ENCODE results near the gene FNBP1.

FNBP1 gene

GRCh38 chr9:130042885-130043653 lies at the start of gene FNBP1:
Gene FNBP1 (minus strand): TSS chr9:130043189. CDS start chr9:130042975, 214 bp downstream.
- peak; percentile 10 for TF ChIP-seq CTCF (IDR thresholded peaks at IDR 0.05; ENCODE audit: insufficient read depth, low read depth, low read length, missing control alignments)
- peak within 1 kb of the TSS; percentile 80 for H3K4me3 ChIP-seq (ENCODE audit: low read length)
- DNase-seq (ENCODE audit: low read depth), result peak; percentile 72

- no peak overlapping the region for H3K4me3 ChIP-seq (ENCODE audit: low read length)
- DNase-seq (ENCODE audit: low read depth), result no peak
- no peak for TF ChIP-seq CTCF (IDR thresholded peaks at IDR 0.05; ENCODE audit: insufficient read depth, low read depth, low read length, missing control alignments)
These were observed 47.9 kb upstream of the FNBP1 start for GRCh38 chr9:130090915-130091314.

- no peak for DNase-seq (ENCODE audit: low read depth)
- no peak overlapping the region for H3K4me3 ChIP-seq (ENCODE audit: low read length)
- no peak for TF ChIP-seq CTCF (IDR thresholded peaks at IDR 0.05; ENCODE audit: insufficient read depth, low read depth, low read length, missing control alignments)
These were observed 46.2 kb upstream of the FNBP1 start for GRCh38 chr9:130089141-130089540.

- DNase-seq (ENCODE audit: low read depth), result no peak
- no peak for TF ChIP-seq CTCF (IDR thresholded peaks at IDR 0.05; ENCODE audit: insufficient read depth, low read depth, low read length, missing control alignments)
- no peak overlapping the region for H3K4me3 ChIP-seq (ENCODE audit: low read length)
These were observed 45.1 kb upstream of the FNBP1 start for GRCh38 chr9:130088051-130088450.

- no peak overlapping the region for H3K4me3 ChIP-seq (ENCODE audit: low read length)
- TF ChIP-seq CTCF (IDR thresholded peaks at IDR 0.05; ENCODE audit: insufficient read depth, low read depth, low read length, missing control alignments), result no peak
- no peak for DNase-seq (ENCODE audit: low read depth)
These were observed 41.3 kb upstream of the FNBP1 start for GRCh38 chr9:130084337-130084736.

- no peak for DNase-seq (ENCODE audit: low read depth)
- H3K4me3 ChIP-seq (ENCODE audit: low read length), result no peak overlapping the region
- TF ChIP-seq CTCF (IDR thresholded peaks at IDR 0.05; ENCODE audit: insufficient read depth, low read depth, low read length, missing control alignments), result no peak
These were observed 35.6 kb upstream of the FNBP1 start for GRCh38 chr9:130078547-130078946.

GRCh38 chr9:130073373-130073772 lies 30.4 kb upstream of the FNBP1 start:
- no peak for TF ChIP-seq CTCF (IDR thresholded peaks at IDR 0.05; ENCODE audit: insufficient read depth, low read depth, low read length, missing control alignments)

More at GRCh38 chr9:130073373-130073772, 30.4 kb upstream of the FNBP1 start:
- DNase-seq (ENCODE audit: low read depth), result peak; percentile 40
- no peak overlapping the region for H3K4me3 ChIP-seq (ENCODE audit: low read length)

Measured in epithelial cell of esophagus (primary cell).